Brain pericyte (primary cell): ENCODE data around the gene SPACDR.

Experiments used
- DNase-seq: peaks from one replicate; pipeline ENCODE4 v3.0.0-alpha.2; 2012; ENCODE audit warnings: low read depth, low spot score

Gene SPACDR

GRCh38 chr7:100485471-100485876, 21.4 kb upstream of the SPACDR start:
- no peak for DNase-seq

- DNase-seq, result no peak
Observed at GRCh38 chr7:100484673-100485045, 20.6 kb upstream of the SPACDR start.

- DNase-seq, result no peak
Observed at GRCh38 chr7:100483722-100484672, 19.9 kb upstream of the SPACDR start, which contains the start of gene NYAP1. NYAP1 (plus strand) TSS chr7:100483927; CDS start chr7:100485312, 1,385 bp downstream.

GRCh38 chr7:100483090-100483721, 19.1 kb upstream of the SPACDR start:
- DNase-seq, result no peak

- no peak for DNase-seq
Observed at GRCh38 chr7:100482728-100483089, 18.6 kb upstream of the SPACDR start.

GRCh38 chr7:100481466-100481865, 17.4 kb upstream of the SPACDR start:
- no peak for DNase-seq

GRCh38 chr7:100478958-100479660, 15.0 kb upstream of the SPACDR start, which contains the start of gene TSC22D4:
TSC22D4 (minus strand) TSS chr7:100479214; CDS start chr7:100478038, 1,176 bp downstream.
- peak; percentile 87 for DNase-seq

GRCh38 chr7:100477871-100478267, 13.8 kb upstream of the SPACDR start:
- DNase-seq, result no peak

GRCh38 chr7:100476903-100477870, 13.1 kb upstream of the SPACDR start:
- no peak for DNase-seq

- no peak for DNase-seq
Observed at GRCh38 chr7:100476101-100476780, 12.2 kb upstream of the SPACDR start.

GRCh38 chr7:100475549-100475948, 11.5 kb upstream of the SPACDR start:
- DNase-seq, result no peak

GRCh38 chr7:100472854-100473499, 8.9 kb upstream of the SPACDR start:
- DNase-seq, result no peak

- no peak for DNase-seq
Observed at GRCh38 chr7:100472121-100472851, 8.2 kb upstream of the SPACDR start.

GRCh38 chr7:100471021-100471420, 7.0 kb upstream of the SPACDR start:
- DNase-seq, result no peak

- no peak for DNase-seq
Observed at GRCh38 chr7:100469227-100470044, 5.4 kb upstream of the SPACDR start.

GRCh38 chr7:100467638-100468373, 3.7 kb upstream of the SPACDR start:
- no peak for DNase-seq
